ENCODE results near the gene PNPT1. TPM values are rescaled to one million over a fixed set of nuclear protein-coding genes. Genes with fewer than 3 reads are reported as not detected.
"Not testable (repeated sequence)": the region's sequence is repeated elsewhere in the genome, so short reads cannot be mapped to it uniquely, and the experiment has no call there.

The PNPT1 gene
- total and polyA plus RNA-seq, 3 donors from 2014 or later, result 15.7 to 20.0 (median 16.8) TPM

- Histone ChIP-seq H3K4me3 (no peak overlapping the region), H3K9me3 (no peaks in the 10 kb centered on the region), H3K27ac (no peak overlapping the region), H3K27me3 (no peaks in the 10 kb centered on the region), H3K4me1 (no peaks in the 10 kb centered on the region), H3K36me3 (ENCODE audit: low read depth, missing control alignments) (no peaks in the 10 kb centered on the region)
- DNase-seq, result peak; percentile 79
- TF ChIP-seq, protein P1, sequence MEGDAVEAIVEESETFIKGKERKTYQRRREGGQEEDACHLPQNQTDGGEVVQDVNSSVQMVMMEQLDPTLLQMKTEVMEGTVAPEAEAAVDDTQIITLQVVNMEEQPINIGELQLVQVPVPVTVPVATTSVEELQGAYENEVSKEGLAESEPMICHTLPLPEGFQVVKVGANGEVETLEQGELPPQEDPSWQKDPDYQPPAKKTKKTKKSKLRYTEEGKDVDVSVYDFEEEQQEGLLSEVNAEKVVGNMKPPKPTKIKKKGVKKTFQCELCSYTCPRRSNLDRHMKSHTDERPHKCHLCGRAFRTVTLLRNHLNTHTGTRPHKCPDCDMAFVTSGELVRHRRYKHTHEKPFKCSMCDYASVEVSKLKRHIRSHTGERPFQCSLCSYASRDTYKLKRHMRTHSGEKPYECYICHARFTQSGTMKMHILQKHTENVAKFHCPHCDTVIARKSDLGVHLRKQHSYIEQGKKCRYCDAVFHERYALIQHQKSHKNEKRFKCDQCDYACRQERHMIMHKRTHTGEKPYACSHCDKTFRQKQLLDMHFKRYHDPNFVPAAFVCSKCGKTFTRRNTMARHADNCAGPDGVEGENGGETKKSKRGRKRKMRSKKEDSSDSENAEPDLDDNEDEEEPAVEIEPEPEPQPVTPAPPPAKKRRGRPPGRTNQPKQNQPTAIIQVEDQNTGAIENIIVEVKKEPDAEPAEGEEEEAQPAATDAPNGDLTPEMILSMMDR (IDR thresholded peaks at IDR 0.05), result peak; percentile 37 to 76 (median 74)
- no peak for TF ChIP-seq POLR2A (IDR thresholded peaks at IDR 0.05)
- WGBS, 2 donors, result 30 to 33% methylated on average over 11 of the region's 11 CpGs
- intact Hi-C loops (cut with DNase I; ENCODE audit: low total_unique reads), result no loop called here
Measured at GRCh38 chr2:55718165-55719008, 24.7 kb upstream of the PNPT1 start.

- no peak for DNase-seq
- intact Hi-C loops (cut with DNase I; ENCODE audit: low total_unique reads), result no loop called here
Measured at GRCh38 chr2:55715626-55716025, 22.0 kb upstream of the PNPT1 start.

DNA sequence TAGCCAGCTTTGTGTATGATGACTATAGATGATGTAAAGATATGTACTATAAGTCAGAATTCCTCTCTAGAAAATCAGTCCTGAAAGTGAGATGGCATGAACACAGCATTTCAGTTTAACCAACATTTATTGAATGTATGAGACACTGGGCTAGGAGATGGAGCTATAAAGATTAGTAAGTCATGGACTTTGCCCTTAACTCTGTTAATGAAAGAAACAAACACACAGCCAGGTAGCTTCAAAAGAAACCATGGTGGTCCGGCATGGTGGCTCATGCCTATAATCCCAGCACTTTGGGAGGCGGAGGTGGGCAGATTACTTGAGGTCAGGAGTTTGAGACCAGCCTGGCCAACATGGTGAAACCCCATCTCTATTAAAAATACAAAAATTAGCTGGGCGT is 21.5 kb upstream of the PNPT1 start:
- H3K27ac ChIP-seq; DNase-seq; H3K27me3 ChIP-seq; H3K4me3 ChIP-seq; intact Hi-C loops (cut with DNase I; ENCODE audit: low total_unique reads); H3K36me3 ChIP-seq (ENCODE audit: low read depth, missing control alignments); H3K4me1 ChIP-seq; H3K9me3 ChIP-seq: not testable (repeated sequence)
- 84 to 95% methylated on average over 3 of the region's 3 CpGs for WGBS, 2 donors

More at GRCh38 chr2:55715626-55716025, 22.0 kb upstream of the PNPT1 start:
- H3K27ac ChIP-seq, result no peak overlapping the region
- no peaks in the 10 kb centered on the region for H3K9me3 ChIP-seq
- no peaks in the 10 kb centered on the region for H3K4me1 ChIP-seq
- TF ChIP-seq, protein P1 (IDR thresholded peaks at IDR 0.05), result no peak
- 84 to 86% methylated on average over 4 of the region's 4 CpGs for WGBS, 2 donors
- H3K4me3 ChIP-seq, result no peak overlapping the region
- no peaks in the 10 kb centered on the region for H3K27me3 ChIP-seq
- H3K36me3 ChIP-seq (ENCODE audit: low read depth, missing control alignments), result no peaks in the 10 kb centered on the region

DNA sequence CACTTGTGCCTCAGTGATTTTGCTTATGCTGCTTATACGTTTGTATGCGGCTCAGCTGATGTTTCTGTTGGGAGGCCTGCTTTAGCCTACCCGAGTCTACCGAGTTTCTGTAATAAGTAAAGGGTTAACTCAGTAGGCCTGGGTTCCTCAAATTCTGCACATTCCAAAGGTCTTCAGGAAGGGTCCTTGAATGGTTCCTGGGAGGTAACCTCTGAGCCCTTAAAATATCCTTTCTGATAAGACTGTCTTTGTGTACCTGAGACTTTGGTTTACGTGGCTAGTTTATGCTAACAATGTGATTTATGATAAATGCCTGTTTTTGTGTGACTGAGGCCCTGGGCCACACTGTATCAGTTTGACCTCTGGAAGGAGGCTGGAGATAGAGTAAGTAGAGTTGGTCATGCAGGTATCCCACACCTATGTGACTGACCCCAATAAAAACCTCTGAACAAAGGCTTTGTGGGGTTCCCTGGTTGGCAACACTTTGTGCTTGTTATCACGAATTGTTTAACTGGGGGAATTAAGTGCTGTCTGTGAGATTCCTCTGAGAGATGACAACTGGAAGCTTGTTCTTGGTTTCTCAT is 18.9 kb upstream of the PNPT1 start:
- intact Hi-C loops (cut with DNase I; ENCODE audit: low total_unique reads), result no loop called here

GRCh38 chr2:55710025-55710424 is 16.4 kb upstream of the PNPT1 start:
- no peaks in the 10 kb centered on the region for H3K9me3 ChIP-seq
- intact Hi-C loops (cut with DNase I; ENCODE audit: low total_unique reads), result no loop called here

More for the DNA sequence above, 18.9 kb upstream of the PNPT1 start:
- H3K36me3 ChIP-seq (ENCODE audit: low read depth, missing control alignments), result no peaks in the 10 kb centered on the region
- no peak overlapping the region for H3K27ac ChIP-seq
- DNase-seq, result no peak
- no peaks in the 10 kb centered on the region for H3K9me3 ChIP-seq
- TF ChIP-seq, protein P1 (IDR thresholded peaks at IDR 0.05), result no peak
- TF ChIP-seq POLR2A (IDR thresholded peaks at IDR 0.05), result no peak
- H3K27me3 ChIP-seq, result no peaks in the 10 kb centered on the region
- no peaks in the 10 kb centered on the region for H3K4me1 ChIP-seq
- H3K4me3 ChIP-seq, result no peak overlapping the region
- WGBS, 2 donors, result 62 to 69% methylated on average over 6 of the region's 6 CpGs

More at GRCh38 chr2:55710025-55710424, 16.4 kb upstream of the PNPT1 start:
- DNase-seq, result no peak
- TF ChIP-seq, protein P1 (IDR thresholded peaks at IDR 0.05), result no peak
- TF ChIP-seq POLR2A (IDR thresholded peaks at IDR 0.05), result no peak
- Histone ChIP-seq H3K27me3 (no peaks in the 10 kb centered on the region), H3K36me3 (ENCODE audit: low read depth, missing control alignments) (no peaks in the 10 kb centered on the region), H3K27ac (no peak overlapping the region), H3K4me1 (no peaks in the 10 kb centered on the region), H3K4me3 (no peak overlapping the region)

Measured in testis (tissue), 3 donors.